NT2/D1 (cell line): ENCODE measurements around the gene CASS4.

Source experiments
- DNase-seq: peaks from one replicate; pipeline ENCODE4 v3.0.0-alpha.2; 2011; ENCODE audit warnings: low read depth, low spot score
- H3K27me3 ChIP-seq: 2 replicates; pipeline ENCODE4 v1.6.0; 2011; ENCODE audit warnings: mild to moderate bottlenecking; ENCODE audit not compliant: insufficient read length, insufficient read depth
- H3K36me3 ChIP-seq: 2 replicates; pipeline ENCODE4 v1.6.1; 2011; ENCODE audit warnings: mild to moderate bottlenecking, low read length, mixed read lengths; ENCODE audit not compliant: insufficient read depth, insufficient read length
- H3K4me1 ChIP-seq: 2 replicates; pipeline ENCODE4 v1.5.1; 2011; ENCODE audit not compliant: insufficient read depth, insufficient read length
- H3K4me3 ChIP-seq: 2 replicates; pipeline ENCODE4 v1.5.1; 2011; ENCODE audit warnings: low read depth; ENCODE audit not compliant: insufficient read length
- H3K9ac ChIP-seq: 2 replicates; pipeline ENCODE4 v1.6.0; 2011; ENCODE audit warnings: low read depth; ENCODE audit not compliant: insufficient read length
- H3K9me3 ChIP-seq: 2 replicates; pipeline ENCODE4 v1.5.1; 2011; ENCODE audit warnings: mild to moderate bottlenecking, low read length; ENCODE audit not compliant: insufficient read depth
- SUZ12 ChIP-seq: IDR thresholded peaks from 2 replicates; pipeline ENCODE4 v1.6.1; 2011; ENCODE audit not compliant: insufficient read length, insufficient read depth; ENCODE audit errors: extremely low read depth
- YY1 ChIP-seq: IDR thresholded peaks from 2 replicates; pipeline ENCODE4 v1.6.1; 2011; ENCODE audit not compliant: insufficient read length, insufficient read depth
- ZNF274 ChIP-seq: IDR thresholded peaks from 2 replicates; pipeline ENCODE4 v1.6.1; 2011; ENCODE audit warnings: mild to moderate bottlenecking, low read depth, low read length

The CASS4 gene

GRCh38 chr20:56438284-56438683, 26.2 kb downstream of the CASS4 start:
- H3K4me3 ChIP-seq: no peak overlapping the region
- H3K4me1 ChIP-seq: peaks cover 5% of the 10 kb centered on the region
- no peak overlapping the region for H3K9ac ChIP-seq
- DNase-seq: no peak
- H3K36me3 ChIP-seq: no peaks in the 10 kb centered on the region
- H3K9me3 ChIP-seq: no peaks in the 10 kb centered on the region
- no peaks in the 10 kb centered on the region for H3K27me3 ChIP-seq
- no peak for TF ChIP-seq SUZ12
- no peak for TF ChIP-seq ZNF274
- no peak for TF ChIP-seq YY1

- Histone ChIP-seq H3K4me1 (peaks cover 14% of the 10 kb centered on the region), H3K9me3 (no peaks in the 10 kb centered on the region), H3K9ac (no peak overlapping the region), H3K4me3 (no peak overlapping the region), H3K36me3 (no peaks in the 10 kb centered on the region), H3K27me3 (no peaks in the 10 kb centered on the region)
- no peak for DNase-seq
- TF ChIP-seq YY1 (no peak), ZNF274 (no peak), SUZ12 (no peak)
Observed at GRCh38 chr20:56439771-56440291, 27.8 kb downstream of the CASS4 start.

- TF ChIP-seq YY1: no peak
- no peak for TF ChIP-seq SUZ12
- no peak for TF ChIP-seq ZNF274
- H3K9me3 ChIP-seq: no peaks in the 10 kb centered on the region
- H3K27me3 ChIP-seq: no peaks in the 10 kb centered on the region
- peaks cover 14% of the 10 kb centered on the region for H3K4me1 ChIP-seq
- H3K4me3 ChIP-seq: no peak overlapping the region
- DNase-seq: no peak
- no peak overlapping the region for H3K9ac ChIP-seq
- H3K36me3 ChIP-seq: no peaks in the 10 kb centered on the region
Observed at GRCh38 chr20:56440346-56441007, 28.4 kb downstream of the CASS4 start.

GRCh38 chr20:56442389-56443365, 30.6 kb downstream of the CASS4 start:
- H3K36me3 ChIP-seq: no peaks in the 10 kb centered on the region
- no peak overlapping the region for H3K4me3 ChIP-seq
- TF ChIP-seq ZNF274 (no peak), YY1 (no peak), SUZ12 (no peak)
- H3K9me3 ChIP-seq: no peaks in the 10 kb centered on the region
- no peak for DNase-seq
- no peaks in the 10 kb centered on the region for H3K27me3 ChIP-seq
- H3K4me1 ChIP-seq: peaks cover 19% of the 10 kb centered on the region
- H3K9ac ChIP-seq: no peak overlapping the region

GRCh38 chr20:56443654-56444540, 31.8 kb downstream of the CASS4 start:
- DNase-seq: no peak
- H3K36me3 ChIP-seq: no peaks in the 10 kb centered on the region
- TF ChIP-seq YY1: no peak
- TF ChIP-seq ZNF274: no peak
- no peaks in the 10 kb centered on the region for H3K27me3 ChIP-seq
- H3K9me3 ChIP-seq: no peaks in the 10 kb centered on the region
- peaks cover 19% of the 10 kb centered on the region for H3K4me1 ChIP-seq
- H3K9ac ChIP-seq: no peak overlapping the region
- no peak overlapping the region for H3K4me3 ChIP-seq

GRCh38 chr20:56445130-56445529, 33.1 kb downstream of the CASS4 start:
- no peak for DNase-seq
- H3K4me3 ChIP-seq: no peak overlapping the region
- H3K27me3 ChIP-seq: no peaks in the 10 kb centered on the region
- H3K4me1 ChIP-seq: peaks cover 16% of the 10 kb centered on the region
- no peaks in the 10 kb centered on the region for H3K36me3 ChIP-seq
- no peak overlapping the region for H3K9ac ChIP-seq
- TF ChIP-seq YY1: no peak
- no peak for TF ChIP-seq ZNF274
- TF ChIP-seq SUZ12: no peak
- no peaks in the 10 kb centered on the region for H3K9me3 ChIP-seq

GRCh38 chr20:56445540-56445939, 33.5 kb downstream of the CASS4 start:
- Histone ChIP-seq H3K4me1 (peaks cover 16% of the 10 kb centered on the region), H3K4me3 (no peak overlapping the region), H3K9me3 (no peaks in the 10 kb centered on the region), H3K9ac (no peak overlapping the region), H3K36me3 (no peaks in the 10 kb centered on the region), H3K27me3 (no peaks in the 10 kb centered on the region)
- no peak for TF ChIP-seq YY1
- no peak for TF ChIP-seq ZNF274
- TF ChIP-seq SUZ12: no peak
- no peak for DNase-seq
